GM18909 (cell line): Measurements from ENCODE around the gene USP11.
"Not testable (repeated sequence)": the region's sequence is repeated elsewhere in the genome, so short reads cannot be mapped to it uniquely, and the experiment has no call there.

Experiments used
- ATAC-seq: cut with Tn5 transposase; IDR thresholded peaks from one replicate; pipeline ENCODE4 v1.9.1; 2021; ENCODE audit warnings: mild to moderate bottlenecking; ENCODE audit not compliant: unreplicated experiment, poor library complexity

Gene USP11

GRCh38 chrX:47242321-47242720 lies 9.5 kb downstream of the USP11 start:
- no peak for ATAC-seq

- no peak for ATAC-seq
Observed at GRCh38 chrX:47243351-47243750, 10.5 kb downstream of the USP11 start.

- no peak for ATAC-seq
Observed at GRCh38 chrX:47244676-47245075, 11.9 kb downstream of the USP11 start.

DNA sequence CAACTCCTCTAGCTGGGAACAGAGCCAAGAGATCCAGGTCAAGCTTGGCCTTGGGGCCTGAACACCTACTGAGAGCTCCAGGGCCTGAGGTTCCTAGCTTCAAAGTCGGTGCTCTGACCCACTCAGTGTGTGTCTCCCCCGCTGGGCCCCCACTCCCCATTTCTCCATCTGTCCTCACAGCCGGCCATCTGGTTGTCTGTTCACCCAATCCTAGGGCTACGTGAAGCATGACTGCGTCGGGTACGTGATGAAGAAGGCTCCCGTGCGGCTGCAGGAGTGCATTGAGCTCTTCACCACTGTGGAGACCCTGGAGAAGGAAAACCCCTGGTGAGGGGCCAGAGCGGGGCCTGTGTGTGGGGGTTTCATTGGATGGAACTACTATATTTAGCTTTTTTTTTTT lies 12.3 kb downstream of the USP11 start:
- ATAC-seq = no peak

- ATAC-seq = no peak
Observed at GRCh38 chrX:47247206-47247998, 14.6 kb downstream of the USP11 start.

GRCh38 chrX:47247999-47248320 lies 15.2 kb downstream of the USP11 start:
- ATAC-seq = no peak

DNA sequence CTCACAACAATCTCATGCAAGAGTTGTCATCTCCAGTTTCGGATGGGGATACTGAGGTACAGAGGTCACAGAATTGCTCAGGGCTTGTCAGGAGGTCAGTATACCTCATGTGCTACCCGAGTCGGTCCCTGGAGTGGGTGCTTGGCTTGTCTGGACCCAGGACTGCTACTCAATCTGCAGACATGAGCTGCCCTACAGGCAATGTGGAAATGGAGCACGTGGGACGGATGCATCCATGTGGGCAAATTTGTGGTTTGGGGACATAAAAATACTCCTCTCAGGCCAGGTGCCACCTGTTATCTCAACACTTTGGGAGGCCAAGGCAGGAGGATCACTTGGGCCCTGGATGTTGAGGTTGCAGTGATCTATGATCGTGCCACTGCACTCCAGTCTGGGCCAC lies 15.8 kb downstream of the USP11 start:
- ATAC-seq = no peak

GRCh38 chrX:47250017-47250347 lies 17.2 kb downstream of the USP11 start:
- no peak for ATAC-seq

DNA sequence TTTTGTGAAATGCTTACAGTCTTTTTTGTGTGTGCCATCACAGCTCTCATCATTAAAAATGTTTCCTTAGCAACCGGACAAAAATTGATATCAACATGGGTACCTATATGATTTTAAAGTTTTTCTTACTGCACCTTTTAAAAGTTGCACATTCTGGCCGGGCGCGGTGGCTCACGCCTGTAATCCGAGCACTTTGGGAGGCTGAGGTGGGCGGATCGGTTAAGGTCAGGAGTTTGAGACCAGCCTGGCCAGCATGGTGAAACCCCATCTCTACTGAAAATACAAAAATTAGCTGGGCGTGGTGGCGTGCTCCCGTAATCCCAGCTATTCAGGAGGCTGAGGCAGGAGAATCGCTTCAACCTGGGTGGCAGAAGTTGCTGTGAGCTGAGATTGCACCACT lies 24.8 kb downstream of the USP11 start:
- not testable (repeated sequence) for ATAC-seq

DNA sequence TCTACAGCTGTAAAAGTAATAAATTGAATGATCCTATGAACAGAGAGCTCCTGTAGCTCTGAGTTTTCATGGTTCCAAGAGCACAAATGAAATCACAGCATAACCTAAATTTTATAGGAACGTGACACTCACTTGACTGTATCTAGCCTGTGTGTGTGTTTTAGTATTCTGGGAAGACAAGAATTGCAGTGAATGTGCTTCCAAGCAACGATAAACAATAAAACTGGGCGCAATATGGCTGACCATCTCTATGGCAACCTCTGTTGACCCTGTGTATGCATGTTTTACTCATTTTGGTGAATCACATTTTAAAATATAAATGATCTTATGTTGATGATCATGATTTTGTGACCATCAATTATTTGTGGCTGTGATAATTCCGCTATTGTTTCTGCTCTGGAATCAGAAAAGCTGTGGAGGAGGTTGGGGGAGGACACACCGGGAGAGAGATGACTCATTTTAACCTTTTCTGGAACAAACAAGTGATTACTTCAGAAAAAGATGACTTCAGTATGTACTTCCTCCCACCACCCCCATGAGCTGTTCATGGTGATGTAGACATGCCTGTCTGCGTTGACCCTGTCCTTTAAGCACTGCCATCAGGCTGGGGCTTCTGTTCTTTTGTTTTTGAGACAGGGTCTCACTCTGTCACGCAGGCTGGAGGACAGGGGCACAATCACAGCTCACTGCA lies 31.8 kb downstream of the USP11 start:
- ATAC-seq = no peak

DNA sequence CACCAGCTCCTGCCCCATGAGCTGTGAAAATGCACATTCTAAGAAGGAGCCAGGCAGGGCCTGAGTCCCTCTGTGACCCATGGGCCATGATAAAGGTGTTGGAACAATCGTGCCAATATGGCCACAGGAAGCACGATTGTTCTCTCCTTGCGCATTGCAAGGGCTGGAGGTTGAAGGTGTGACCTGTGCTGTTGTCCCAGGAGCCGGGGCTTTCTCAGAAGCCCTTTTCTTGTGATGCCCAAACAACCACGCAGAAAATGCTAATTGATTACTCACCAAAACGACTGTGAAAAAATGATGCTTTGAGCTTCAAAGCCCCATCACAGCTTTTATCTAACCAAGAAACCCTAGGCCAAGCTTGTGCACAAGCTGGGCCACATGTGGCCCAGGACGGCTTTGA lies 33.8 kb downstream of the USP11 start:
- ATAC-seq = no peak

GRCh38 chrX:47272013-47272408 lies 39.2 kb downstream of the USP11 start:
- ATAC-seq = no peak

GRCh38 chrX:47273011-47273730 lies 40.4 kb downstream of the USP11 start:
- no peak for ATAC-seq

GRCh38 chrX:47278691-47279090 lies 45.9 kb downstream of the USP11 start:
- ATAC-seq = no peak

DNA sequence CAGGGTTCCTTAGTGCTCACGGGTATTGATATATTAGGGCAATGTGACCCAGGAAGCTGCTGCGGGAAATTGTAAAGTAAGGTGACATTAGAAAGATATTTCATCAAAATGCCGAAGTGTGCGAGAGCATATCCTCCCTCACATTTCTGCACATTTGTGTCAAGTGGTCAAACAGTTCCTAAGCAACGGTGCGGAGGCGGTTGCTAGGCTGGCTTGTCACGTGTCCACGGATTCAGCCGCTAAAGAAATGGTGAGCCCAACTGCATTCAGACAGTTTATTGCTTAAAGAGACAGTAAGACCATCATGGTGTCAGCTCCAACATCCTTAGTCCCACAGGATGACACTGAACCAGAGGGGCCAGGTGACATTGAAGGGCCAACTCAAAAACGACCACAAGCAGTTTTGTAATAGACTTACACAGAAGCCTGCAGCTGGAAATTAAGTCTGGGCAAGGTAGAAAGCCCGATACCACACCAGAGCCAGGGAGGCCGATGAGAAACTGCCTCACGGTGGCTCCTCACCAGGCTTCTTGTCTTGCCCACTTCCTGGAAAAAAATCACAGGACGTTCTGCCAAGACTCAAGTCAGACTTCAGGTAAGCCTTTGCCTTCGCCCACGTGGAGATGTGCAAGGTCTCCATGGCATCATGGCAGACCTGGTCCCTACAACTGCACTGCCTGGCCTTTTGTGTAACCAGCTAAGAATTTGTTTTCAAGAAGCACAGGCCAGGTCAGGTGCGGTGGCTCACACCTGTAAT lies 50.4 kb downstream of the USP11 start:
- no peak for ATAC-seq

DNA sequence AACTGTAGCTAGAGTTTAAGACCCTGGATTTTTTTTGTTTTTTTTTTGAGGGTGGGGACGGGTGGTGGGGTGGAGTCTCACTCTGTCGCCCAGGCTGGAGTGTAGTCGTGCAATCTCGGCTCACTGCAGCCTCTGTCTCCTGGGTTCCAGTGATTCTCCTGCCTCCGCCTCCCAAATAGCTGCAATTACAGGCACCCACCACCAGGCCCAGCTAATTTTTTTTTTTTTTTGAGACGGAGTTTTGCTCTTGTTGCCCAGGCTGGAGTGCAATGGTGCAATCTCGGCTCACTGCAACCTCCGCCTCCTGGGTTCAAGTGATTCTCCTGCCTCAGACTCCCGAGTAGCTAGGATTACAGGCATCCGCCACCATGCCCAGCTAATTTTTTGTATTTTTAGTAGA lies 51.8 kb downstream of the USP11 start:
- ATAC-seq = not testable (repeated sequence)

GRCh38 chrX:47285836-47286320 lies 53.1 kb downstream of the USP11 start:
- no peak for ATAC-seq

- ATAC-seq = no peak
Observed at GRCh38 chrX:47293106-47293505, 60.3 kb downstream of the USP11 start.

GRCh38 chrX:47296766-47297365 lies 64.1 kb downstream of the USP11 start:
- no peak for ATAC-seq

GRCh38 chrX:47297874-47298273 lies 65.1 kb downstream of the USP11 start:
- ATAC-seq = no peak
